ENCODE measurements around the gene DMRT2. TPM values are rescaled to one million over a fixed set of nuclear protein-coding genes. Genes with fewer than 3 reads are reported as not detected.

The DMRT2 gene
- total RNA-seq, 4 donors from 2014 or later, result 0.99 to 1.3 TPM; not detected in 2

- Histone ChIP-seq H3K4me3 (peak overlapping the region in 2 of 4 donors; percentile 45 to 64), H3K27me3 (peaks cover 17 to 100% (median 23%) of the 10 kb centered on the region in 4 donors), H3K27ac (peak overlapping the region in 1 of 4 donors; percentile 36), H3K36me3 (no peaks in the 10 kb centered on the region), H3K9me3 (no peaks in the 10 kb centered on the region), H3K4me1 (peaks cover 9 to 70% (median 14%) of the 10 kb centered on the region in 3 donors)
- no peak for DNase-seq
- WGBS, 2 donors, result 51 to 60% methylated on average over 30 to 32 of the region's 36 CpGs
- no peak for TF ChIP-seq POLR2A (IDR thresholded peaks at IDR 0.05)
- TF ChIP-seq, protein P1, sequence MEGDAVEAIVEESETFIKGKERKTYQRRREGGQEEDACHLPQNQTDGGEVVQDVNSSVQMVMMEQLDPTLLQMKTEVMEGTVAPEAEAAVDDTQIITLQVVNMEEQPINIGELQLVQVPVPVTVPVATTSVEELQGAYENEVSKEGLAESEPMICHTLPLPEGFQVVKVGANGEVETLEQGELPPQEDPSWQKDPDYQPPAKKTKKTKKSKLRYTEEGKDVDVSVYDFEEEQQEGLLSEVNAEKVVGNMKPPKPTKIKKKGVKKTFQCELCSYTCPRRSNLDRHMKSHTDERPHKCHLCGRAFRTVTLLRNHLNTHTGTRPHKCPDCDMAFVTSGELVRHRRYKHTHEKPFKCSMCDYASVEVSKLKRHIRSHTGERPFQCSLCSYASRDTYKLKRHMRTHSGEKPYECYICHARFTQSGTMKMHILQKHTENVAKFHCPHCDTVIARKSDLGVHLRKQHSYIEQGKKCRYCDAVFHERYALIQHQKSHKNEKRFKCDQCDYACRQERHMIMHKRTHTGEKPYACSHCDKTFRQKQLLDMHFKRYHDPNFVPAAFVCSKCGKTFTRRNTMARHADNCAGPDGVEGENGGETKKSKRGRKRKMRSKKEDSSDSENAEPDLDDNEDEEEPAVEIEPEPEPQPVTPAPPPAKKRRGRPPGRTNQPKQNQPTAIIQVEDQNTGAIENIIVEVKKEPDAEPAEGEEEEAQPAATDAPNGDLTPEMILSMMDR (IDR thresholded peaks at IDR 0.05), result no peak
- intact Hi-C loops (cut with DNase I), result no loop called here
These were observed 3.3 kb upstream of the DMRT2 start for GRCh38 chr9:1046639-1047572.

DNA sequence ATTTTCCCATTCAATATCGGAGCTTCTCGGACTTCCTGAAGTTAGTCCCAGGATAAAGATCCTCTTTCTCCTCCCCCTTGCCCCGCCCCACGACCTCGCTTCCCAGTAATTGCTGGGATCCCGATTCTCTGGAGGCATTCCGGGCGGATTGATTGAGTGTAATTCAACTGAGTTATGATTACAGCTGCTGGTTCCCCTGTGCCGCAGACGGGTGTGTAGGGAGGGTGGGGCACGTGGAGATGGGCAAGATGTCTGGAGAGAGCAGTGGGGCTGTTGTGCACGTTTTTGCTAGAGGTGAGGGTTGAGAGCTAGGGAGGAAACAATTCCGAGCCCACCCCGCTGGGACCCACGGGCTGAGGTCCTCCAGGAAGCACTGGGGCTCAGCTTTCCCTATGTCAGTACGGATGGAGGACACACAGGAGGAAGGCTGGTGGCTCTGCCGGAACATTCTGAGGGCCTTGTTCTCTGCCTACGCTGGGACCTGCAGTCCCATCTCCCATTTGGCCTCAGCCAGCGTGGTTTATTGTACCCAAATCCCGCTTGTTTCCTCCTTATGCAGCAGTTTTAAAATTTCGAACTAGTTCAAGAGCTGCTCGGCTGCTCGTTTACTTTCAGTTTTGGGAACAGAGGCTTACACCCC, 2.4 kb upstream of the DMRT2 start:
- DNase-seq, result no peak
- intact Hi-C loops (cut with DNase I), result no loop called here
- WGBS, 2 donors, result 8 to 32% methylated on average over 14 to 19 of the region's 23 CpGs
- Histone ChIP-seq H3K4me3 (peak overlapping the region in 3 of 4 donors; percentile 38 to 64 (median 45)), H3K27me3 (peaks cover 14 to 100% (median 25%) of the 10 kb centered on the region in 4 donors), H3K4me1 (peaks cover 9 to 70% (median 20%) of the 10 kb centered on the region in 3 donors), H3K27ac (peak overlapping the region in 2 of 4 donors; percentile 33 to 36), H3K9me3 (no peaks in the 10 kb centered on the region), H3K36me3 (no peaks in the 10 kb centered on the region)
- TF ChIP-seq POLR2A (IDR thresholded peaks at IDR 0.05), result no peak
- TF ChIP-seq, protein P1 (IDR thresholded peaks at IDR 0.05), result no peak

GRCh38 chr9:1048231-1048619, 1.9 kb upstream of the DMRT2 start:
- H3K27ac ChIP-seq, result peak overlapping the region in 1 of 4 donors; percentile 33
- H3K27me3 ChIP-seq, result peaks cover 14 to 100% (median 27%) of the 10 kb centered on the region in 4 donors
- H3K4me3 ChIP-seq, result peak overlapping the region in 3 of 4 donors; percentile 38 to 64 (median 45)
- WGBS, 2 donors, result 33 to 44% methylated on average over 8 of the region's 8 CpGs
- intact Hi-C loops (cut with DNase I), result no loop called here
- TF ChIP-seq, protein P1 (IDR thresholded peaks at IDR 0.05), result no peak
- TF ChIP-seq POLR2A (IDR thresholded peaks at IDR 0.05), result no peak
- no peaks in the 10 kb centered on the region for H3K36me3 ChIP-seq
- H3K4me1 ChIP-seq, result peaks cover 9 to 71% (median 20%) of the 10 kb centered on the region in 3 donors
- no peak for DNase-seq
- no peaks in the 10 kb centered on the region for H3K9me3 ChIP-seq

DNA sequence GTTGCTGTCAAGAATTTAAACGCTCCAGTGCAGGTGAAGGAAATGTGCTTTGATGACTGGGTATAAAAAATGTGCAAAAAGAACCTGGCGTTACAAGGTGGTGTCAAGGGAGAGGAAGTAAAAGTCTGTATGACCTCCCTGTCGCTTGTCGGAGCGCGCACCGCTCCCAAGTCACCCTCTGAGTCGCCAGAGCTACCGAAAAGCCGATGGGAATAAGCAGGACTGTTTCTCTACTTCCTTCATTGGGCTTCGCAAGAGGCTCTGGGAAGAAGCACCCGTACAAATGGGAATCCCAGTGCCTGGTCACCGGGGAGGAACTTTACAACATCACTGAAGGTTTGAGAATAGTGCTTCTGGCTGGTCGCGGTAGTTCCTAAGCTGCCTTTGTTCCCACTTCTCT, 1.3 kb upstream of the DMRT2 start:
- DNase-seq, result no peak
- TF ChIP-seq, protein P1 (IDR thresholded peaks at IDR 0.05), result no peak
- no peak for TF ChIP-seq POLR2A (IDR thresholded peaks at IDR 0.05)
- Histone ChIP-seq H3K4me3 (no peak overlapping the region), H3K27me3 (peaks cover 14 to 100% (median 27%) of the 10 kb centered on the region in 4 donors), H3K4me1 (peaks cover 9 to 71% (median 20%) of the 10 kb centered on the region in 3 donors), H3K36me3 (no peaks in the 10 kb centered on the region), H3K27ac (no peak overlapping the region), H3K9me3 (no peaks in the 10 kb centered on the region)
- WGBS, 2 donors, result 44 to 66% methylated on average over 15 of the region's 15 CpGs
- intact Hi-C loops (cut with DNase I), result no loop called here
